Retina (tissue), 1 donor: Measurements from ENCODE around the gene LAP3.
"Not testable (repeated sequence)": the region's sequence is repeated elsewhere in the genome, so short reads cannot be mapped to it uniquely, and the experiment has no call there.

Experiments used
- DNase-seq: peaks from one replicate; pipeline ENCODE4 v3.0.0-alpha.2; 2016

LAP3 gene

DNA sequence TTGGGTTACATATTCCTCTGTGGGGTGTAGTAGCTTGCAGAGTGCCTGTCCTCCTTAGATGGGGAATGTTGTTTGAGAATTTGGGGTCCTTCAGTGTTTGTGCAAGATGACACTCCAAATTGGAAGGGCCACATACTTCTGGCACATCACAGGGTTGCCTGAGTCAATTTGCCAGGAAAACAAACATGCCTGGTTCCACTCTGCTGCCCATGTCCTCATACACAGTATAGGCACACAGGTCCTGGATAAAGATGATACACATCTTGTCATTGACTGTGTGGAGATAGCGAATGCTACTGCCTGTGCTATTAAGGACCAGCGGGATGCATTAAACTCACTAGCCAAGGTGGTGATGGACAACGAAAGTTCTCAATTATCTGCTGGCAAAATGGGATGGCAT is 11.2 kb upstream of the LAP3 start:
- DNase-seq, result no peak

DNA sequence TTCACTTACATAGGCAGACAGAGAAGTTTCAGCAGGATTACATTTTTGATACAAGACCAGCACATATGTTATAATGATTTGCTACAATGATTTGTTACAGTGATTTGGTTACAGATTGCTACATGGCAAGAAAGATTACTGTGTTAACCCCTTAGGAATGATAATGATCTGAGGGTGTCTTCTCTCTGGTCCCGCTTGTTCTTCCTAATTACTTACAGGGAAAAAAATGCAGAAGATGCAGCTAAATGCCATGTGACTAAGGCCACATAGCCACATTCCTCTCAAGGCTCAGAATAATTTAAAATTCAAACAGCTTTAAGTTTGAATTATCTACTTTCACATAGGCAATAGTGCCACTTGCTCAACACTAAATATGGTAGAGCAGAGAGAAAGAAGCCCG is 9.7 kb upstream of the LAP3 start:
- no peak for DNase-seq

DNA sequence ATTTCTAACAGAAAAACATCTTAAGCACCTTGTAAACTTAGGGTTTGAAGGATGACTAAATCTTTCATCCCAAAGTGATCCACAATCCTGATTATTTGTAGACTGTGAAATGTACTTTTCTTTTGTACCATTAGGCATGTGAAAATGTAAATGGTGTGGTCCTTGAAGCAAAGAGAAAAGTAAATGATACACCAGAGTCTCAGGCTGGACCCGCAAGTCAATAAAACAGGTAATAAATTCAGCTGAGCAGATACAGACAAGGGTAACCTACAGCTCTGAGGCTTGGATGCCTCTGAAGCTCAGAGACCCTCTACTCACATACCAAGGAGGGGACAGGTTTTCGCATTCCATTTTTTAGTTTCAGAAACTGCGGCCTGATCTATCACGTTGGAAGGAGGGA is 2.8 kb upstream of the LAP3 start:
- no peak for DNase-seq

DNA sequence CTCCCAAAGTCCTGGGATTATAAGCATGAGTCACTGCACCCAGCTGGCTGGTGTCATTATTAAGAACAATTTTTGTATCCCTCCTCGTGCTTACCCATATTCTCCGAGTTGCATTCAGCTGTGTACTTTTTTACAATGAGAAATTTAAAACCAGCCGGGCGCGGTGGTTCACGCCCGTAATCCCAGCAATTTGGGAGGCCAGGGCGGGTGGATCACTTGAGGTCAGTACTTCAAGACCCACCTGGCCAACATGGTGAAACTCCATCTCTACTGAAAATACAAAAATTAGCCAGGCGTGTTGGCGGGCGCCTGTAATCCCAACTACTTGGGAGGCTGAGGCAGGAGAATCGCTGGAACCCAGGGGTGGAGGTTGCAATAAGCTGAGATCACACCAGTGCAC is 1.8 kb upstream of the LAP3 start:
- not testable (repeated sequence) for DNase-seq

DNA sequence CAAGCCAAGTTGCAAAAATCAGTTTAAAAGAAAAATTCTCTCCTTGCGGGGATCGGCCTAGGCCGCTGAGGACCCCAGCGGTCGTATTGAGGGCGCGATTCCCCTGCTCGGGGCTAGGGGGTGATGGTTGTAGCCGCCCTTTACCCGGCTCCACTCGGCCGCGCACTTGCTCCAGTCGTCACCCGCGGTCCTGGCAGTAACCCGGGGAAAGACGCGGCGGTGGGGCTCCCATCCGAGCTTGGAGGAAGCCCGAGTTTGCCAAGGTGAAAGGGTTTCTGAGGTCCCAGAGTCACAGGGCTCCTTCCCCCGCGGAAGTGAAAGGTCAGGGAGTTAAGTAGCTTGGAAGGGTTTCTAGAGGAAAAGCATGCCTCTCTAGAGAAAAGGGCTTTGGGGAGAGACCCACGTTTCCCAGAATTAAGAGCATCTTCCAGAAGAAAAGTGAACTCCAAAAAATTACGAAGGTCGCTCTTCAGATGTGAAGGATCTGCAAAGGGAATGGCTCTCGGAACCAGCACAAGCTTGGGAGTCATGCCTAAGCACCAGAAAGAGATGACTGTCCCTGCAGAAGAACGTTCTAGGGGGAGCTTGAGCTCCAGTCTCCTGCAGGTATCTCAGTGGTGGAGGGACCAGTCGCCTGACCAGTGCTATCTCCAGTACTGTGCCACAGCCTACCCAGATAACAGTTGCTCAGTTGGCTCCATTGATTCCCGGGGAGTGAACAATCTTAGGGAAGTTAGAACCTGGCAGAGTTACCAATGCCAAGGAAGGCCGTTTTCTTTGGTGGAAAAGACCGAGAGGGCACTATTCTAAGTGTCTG is 875 bp downstream of the LAP3 start:
- no peak for DNase-seq

DNA sequence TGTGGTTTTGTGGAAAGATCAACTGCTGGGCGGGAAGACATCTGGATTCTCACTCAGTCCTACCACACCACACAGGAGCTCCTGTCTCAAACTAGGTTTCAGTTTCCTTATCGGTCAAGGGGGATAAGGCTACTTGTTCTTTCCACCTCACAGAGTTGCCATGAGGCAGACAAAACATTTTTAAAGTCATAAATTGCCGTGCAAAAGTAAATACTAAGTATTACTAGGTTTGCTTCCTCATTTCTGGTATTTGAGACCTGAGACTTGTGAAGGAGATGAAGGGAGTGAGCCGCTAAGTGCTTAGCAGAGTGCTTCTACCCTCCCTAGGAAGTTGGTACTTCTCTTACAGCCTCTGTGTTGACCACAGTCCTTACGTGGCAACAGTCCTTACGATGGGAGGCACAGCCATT is 1.5 kb downstream of the LAP3 start:
- DNase-seq, result no peak

DNA sequence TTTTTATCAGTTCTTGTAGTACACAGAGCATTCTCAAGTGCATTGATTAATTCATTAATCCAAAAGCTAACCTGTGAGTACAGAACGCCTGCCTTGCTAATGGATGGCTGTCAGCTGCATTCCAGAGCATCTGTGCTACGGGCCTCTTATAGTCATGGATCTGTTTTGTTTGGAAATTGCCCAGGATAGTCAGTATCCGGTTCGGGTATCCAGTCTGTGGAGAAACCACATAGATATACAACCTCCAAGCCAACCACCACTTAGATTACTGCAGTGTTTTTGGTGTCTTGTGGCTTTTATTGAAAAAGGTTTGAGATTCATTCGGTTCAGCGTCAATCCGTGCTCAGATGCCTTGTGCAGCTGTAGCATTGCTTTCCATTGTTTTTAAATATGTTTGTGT is 4.0 kb downstream of the LAP3 start:
- DNase-seq, result no peak

DNA sequence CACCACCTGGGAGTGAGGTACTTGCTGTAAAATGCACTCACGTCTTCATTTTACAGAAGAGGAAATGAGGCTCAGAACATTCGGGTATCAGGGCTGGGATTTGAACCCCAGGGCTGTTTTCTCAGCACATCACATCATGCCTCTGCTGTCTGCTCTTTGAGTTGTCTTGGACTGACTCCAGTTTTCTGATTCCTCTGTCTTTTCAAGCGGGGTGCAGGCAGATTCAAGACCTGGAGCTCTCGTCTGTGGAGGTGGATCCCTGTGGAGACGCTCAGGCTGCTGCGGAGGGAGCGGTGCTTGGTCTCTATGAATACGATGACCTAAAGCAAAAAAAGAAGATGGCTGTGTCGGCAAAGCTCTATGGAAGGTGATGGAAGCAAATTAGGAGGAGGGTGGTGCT is 6.3 kb downstream of the LAP3 start:
- no peak for DNase-seq

DNA sequence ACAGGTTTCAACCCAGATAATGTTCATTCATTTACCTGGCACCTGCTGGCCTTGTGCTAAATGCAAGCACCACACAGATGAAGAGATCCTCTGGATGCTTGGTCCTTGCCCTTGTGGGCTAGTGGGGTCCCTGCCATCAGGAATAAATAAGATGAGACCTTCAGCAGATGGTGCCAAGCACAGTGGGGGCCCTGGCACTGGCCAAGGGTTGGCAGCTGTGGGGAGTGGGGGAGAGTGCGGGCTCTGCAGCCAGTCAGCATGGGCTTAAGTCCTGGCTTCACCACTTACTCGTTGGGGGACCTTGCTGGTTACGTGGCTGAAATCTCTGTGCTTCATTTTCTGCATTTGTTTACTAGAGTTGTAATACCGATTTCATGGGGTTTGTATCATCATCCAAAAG is 6.9 kb downstream of the LAP3 start:
- no peak for DNase-seq

DNA sequence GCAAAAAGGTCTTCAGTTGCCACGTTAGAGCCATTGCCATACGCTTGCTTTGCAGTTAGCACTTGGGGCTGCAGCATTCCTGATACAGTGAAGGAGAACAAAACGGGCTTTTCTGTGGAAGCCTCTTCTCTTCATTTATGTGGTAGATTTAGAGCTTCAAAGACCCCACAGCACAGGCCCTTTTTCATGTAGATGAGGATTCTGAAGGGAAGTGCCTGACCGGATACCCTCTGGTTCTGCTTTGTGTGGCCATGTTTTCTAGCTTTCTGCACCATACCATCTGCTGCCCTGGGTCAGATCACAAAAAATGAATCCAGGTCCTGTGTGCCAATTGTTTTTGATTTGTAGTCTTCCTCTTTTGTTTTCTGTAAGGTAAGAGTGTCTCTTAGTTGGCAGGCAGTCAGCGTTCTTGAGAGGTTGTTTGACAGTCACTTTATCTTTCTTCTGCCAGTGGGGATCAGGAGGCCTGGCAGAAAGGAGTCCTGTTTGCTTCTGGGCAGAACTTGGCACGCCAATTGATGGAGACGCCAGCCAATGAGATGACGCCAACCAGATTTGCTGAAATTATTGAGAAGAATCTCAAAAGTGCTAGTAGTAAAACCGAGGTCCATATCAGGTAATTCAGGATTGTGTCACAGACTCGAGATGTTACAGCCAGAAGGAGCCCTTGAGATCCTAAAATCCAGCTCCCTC is 7.7 kb downstream of the LAP3 start:
- no peak for DNase-seq

DNA sequence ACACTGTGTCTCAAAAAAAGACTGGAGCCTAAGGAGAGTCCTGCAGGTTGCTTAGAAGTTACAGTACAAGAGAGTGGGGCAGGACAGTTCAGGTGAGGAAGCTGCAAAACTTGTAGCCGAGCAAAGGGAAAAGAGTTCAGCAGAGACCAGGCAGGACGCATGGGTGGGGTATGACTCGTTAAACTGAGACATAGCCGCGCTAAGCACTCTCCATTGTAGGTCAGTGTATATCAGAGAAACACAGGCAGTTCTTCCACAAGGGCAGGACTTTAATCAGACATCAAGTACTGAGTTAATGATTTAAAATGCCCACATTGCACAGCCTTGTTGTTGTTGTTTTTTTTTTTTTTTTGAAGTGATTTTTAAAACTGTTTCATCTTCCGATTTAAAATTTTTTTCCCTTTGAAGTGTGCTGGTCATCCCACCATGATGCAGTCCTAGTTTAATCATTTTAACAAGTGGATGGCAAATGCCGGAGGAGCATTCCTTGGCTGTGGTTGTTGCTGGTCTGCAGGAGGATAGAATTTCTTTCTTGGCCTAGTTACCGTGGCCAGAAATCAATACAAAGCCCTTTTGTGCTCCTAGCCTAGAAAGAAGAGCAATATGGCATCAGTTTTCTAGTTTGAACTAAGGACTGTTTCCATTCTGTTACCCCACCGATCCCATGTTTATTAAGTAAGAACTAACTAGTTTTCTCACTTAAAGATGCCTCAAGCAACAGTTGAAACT is 10.3 kb downstream of the LAP3 start:
- DNase-seq, result peak; percentile 31

DNA sequence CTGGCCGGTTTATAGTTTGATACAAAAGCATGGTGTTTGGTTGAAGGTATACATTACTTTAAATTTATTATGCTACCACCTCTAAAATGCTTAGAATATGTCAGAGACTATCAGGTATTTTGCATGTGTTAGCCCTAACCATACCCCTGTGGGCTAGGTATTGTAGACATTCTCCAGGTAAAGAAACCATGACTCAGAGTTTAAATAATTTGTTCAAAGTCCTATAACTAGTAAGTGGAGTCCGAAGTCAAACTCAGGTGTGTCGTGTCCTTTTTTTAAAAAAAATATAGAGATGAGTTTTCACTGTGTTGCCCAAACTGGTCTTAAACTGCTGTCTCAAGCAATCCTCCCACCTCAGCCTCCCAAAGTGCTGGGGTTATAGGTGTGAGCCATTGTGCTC is 12.4 kb downstream of the LAP3 start:
- DNase-seq, result no peak

DNA sequence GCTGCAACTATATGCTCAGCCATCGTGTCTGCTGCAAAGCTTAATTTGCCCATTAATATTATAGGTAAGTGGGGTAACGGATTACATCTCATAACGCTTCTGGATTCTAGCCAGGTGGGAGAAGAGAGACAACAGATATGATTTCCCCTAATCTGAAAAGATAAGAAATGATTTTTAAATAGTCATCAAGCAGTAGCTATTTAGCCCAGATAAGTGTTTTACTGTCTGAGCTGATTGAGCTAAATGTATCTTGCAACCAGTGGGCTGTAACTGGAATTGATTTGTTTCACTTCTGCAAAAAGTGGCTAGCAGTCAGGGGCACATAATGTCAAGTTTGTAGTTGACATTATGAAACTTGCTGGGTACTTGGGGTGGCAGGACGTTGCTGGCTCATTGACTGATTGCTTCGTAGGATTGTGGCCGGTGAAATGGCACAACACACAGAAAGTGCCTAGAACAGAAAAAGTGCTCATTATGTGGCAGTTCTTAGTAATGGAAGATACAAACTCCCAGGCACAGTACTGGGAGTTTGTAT is 18.5 kb downstream of the LAP3 start:
- no peak for DNase-seq

DNA sequence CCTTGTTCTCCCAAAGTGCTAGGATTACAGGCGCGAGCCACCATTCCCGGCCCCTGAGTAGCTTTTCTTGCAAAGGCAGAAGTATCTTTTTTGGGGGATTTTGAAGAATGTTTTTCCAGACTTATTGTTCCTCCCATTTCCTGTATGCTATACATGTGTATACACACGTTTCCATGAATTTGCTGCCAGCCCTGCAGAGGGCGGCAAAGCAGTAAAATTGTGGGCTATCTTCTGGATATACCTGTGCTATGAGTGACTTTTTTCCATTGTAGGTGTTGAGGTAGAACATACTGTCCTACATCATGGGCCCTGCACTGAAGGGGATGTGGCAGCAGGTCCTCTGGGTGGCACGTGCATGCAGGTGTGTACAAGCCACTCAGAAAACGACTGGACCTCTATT is 20.5 kb downstream of the LAP3 start:
- no peak for DNase-seq

DNA sequence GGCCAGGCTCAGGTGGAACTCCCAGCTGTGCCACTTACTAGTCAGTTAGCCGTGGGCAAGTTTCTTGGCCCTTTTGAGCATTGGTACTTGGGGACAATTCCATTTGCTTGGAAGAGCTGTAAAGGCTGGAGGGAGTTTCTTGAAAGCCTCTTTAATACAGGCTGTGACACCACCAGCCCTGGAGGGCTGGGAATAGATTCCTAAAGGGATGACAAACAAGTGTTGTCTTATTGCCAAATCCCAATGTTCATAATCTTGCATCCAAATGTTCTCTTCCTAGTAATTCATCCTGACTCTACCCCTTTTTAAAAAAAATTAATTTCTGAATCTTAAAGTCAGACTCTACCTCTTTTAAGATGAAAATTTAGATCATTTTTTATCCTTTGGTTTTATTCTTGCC is 22.8 kb downstream of the LAP3 start:
- no peak for DNase-seq

DNA sequence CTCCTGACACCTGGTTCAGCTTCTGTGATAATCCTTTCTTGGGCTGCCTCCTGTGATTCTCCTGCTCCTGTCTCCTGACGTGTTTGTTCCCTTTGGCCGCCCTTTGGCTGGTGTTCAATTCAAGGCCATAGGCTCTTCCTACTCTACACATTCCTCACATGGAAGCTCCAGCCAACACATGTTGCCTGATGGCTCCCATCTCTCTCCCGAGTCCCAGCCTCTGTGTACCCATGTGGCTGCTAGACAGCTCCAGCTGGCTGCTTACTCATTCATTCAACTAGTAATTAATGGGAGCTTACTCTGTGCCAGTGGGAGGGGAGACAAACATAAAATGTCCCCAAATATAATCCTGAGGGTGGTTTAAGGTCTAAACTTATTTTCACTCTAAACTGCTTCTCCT is 28.2 kb downstream of the LAP3 start:
- DNase-seq, result no peak

DNA sequence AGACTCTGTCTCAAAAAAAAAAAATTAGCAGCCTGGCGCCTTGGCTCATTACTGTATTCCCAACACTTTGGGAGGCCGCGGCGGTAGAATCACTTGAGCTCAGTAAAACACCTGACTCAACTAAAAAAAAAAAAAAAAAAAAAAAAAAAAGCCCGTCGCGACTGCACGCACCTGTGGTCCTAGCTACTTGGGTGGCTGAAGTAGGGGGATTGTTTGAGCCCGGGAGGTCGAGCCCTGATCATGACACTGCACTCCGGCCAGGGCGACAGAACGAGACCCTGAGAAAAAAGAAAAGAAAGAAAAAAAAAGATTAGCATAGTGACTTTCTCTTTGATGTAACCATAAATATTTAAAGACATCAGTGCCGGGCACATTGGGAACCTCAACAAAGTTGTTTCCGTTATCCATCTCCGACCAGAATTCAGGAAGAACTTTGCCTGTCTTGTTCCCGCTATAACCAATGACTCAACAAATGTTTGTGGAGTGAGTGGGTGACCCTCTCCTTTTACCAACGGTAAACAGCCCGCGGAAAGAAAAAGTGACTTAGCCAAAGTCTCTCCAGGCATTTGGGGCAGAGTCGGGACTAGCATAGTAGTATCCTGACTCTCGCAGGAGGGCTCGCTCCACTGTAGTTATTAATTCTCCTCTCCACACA is 36.9 kb downstream of the LAP3 start:
- no peak for DNase-seq

DNA sequence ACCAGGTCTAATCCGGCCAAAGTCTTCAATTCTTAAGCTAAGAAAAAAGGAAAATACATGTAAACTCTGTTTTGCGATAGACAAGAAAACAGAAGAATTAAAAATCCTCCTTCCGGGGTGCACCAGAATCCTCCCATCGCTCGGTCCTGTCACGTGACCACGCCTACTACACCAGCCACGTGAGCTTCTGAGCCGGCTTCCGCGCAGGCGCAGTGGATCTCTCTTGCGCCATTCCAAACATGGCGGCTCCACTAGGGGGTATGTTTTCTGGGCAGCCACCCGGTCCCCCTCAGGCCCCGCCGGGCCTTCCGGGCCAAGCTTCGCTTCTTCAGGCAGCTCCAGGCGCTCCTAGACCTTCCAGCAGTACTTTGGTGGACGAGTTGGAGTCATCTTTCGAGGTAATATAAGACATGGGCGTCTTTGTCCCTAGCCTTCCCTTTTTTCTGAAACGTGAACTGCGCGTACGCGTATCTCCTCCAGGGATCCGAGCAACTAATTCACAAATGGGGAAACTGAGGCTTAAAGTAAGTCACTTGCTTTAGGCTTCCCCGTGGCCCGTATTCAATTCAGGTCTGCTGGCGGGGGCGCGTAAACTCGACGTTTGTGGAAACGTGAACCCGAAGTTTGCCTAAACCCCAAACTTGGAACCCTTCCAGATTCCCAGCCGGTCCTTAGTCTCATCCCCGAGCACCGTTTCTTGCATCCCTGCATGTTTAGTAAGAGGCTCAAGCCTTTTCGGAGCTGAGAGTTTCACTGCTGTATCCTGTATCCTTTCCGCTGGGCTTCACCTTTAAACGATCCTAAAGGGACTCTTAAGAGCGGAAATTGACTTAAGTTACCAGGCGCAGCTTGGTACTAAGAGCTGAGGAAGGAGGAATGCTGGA is 37.7 kb downstream of the LAP3 start, which contains the start of gene MED28:
Gene MED28 (plus strand): TSS at position 226 of the 884 bp plus-strand sequence. CDS start 14 bp downstream, at position 240.
- DNase-seq, result peak; percentile 95

DNA sequence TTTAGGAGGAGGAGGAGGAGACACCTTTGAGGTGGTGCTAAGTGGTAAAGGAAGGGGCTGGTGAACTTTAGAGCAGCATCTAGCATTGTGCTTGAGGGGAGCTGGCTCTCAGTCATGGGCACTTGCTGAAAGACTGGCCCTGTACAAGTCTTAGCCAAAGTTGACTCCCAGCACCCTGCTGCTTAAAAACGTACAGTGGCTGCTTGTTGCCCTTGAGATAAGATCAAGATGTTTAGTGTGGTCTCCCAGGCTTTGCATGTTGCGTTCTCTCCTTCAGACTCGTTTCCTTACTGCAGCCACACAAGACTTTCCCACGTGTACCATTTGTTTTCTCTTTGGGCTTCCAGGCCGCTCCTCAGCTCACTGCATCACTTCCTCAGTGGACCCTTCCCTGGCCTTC is 39.3 kb downstream of the LAP3 start:
- no peak for DNase-seq

DNA sequence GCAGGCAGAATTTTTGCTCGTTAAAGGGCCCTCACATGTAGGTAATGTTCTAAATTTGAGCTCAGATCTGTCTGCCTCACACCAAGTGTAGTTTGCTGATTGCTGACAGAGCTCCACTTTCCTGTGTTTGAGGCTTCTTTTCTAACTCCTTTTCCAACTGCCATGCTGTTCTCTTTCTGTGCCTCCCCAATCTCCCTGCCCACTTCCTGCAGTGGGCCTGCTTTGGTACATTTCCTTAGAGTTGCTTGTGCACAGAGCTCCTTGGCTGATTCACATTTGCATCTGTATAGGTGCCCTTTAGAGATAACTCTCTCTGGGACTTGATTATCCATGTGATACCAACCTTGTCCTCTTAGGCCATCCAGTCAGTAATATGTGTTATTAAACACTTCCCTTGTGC is 41.9 kb downstream of the LAP3 start:
- DNase-seq, result no peak

DNA sequence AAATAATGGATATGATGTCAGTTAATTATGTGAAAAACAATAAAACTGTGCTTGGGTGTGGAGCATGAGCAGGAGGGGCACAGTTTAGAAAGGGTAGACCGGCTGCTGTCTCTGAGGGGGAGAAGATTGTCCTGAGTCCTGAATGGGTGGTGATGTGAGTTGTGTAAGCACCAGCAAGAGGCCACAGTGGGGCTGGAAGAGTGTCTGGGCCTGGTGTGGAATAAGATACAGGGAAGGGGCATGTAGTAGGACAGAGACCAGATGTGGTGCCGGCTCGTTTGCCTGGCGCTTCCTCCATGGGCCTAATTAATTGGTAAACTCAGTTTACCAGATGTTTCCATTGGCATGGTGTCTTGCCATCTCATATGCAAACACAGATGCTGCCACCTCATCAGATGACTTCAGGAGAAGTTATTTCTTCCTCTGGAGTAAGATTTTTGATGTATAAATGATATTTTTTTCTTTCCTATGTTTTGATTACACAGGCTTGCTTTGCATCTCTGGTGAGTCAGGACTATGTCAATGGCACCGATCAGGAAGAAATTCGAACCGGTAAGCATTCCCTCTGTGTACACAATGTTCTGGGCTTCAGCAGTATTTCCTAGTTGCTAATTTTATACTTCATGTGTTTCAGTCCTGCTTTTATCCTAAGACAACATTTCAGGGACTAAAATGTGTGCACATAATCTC is 42.6 kb downstream of the LAP3 start:
- DNase-seq, result no peak
